Keratinocyte (primary cell): ENCODE results near the gene CHD1. TPM values are rescaled to one million over a fixed set of nuclear protein-coding genes. Genes with fewer than 3 reads are reported as not detected.

ENCODE experiments used
- DNase-seq: peaks from one replicate; pipeline ENCODE4 v3.0.0-alpha.2; 2011; ENCODE audit warnings: low read depth, missing footprints, low spot score
- FAIRE-seq: peaks from 2 replicates; lab custom pipeline; 2011; peaks lifted over from hg19 to GRCh38; lab: Jason Lieb, UNC
- H2AFZ ChIP-seq: 2 replicates; pipeline ENCODE4 v1.6.0; 2012; ENCODE audit warnings: low read length, control low read depth, inconsistent platforms; ENCODE audit not compliant: control insufficient read depth
- H3K27ac ChIP-seq: 2 replicates; pipeline ENCODE4 v1.5.1; 2011; ENCODE audit warnings: low read length; ENCODE audit not compliant: control insufficient read depth, insufficient read depth
- H3K27me3 ChIP-seq: 3 replicates; pipeline ENCODE4 v1.6.0; 2011; ENCODE audit warnings: low read length; ENCODE audit not compliant: control insufficient read depth, insufficient read depth; ENCODE audit errors: extremely low read depth
- H3K36me3 ChIP-seq, 2 experiments: 2 replicates in 1 of 2; 3 replicates in 1 of 2; pipeline ENCODE4 v1.5.1; 2011; ENCODE audit warnings: low read length in 2 of 2, mild to moderate bottlenecking in 1 of 2; ENCODE audit not compliant: control insufficient read depth in 2 of 2, insufficient read depth in 2 of 2; ENCODE audit errors: extremely low read depth in 1 of 2
- H3K4me1 ChIP-seq: 3 replicates; pipeline ENCODE4 v1.5.1; 2011; ENCODE audit warnings: low read length; ENCODE audit not compliant: control insufficient read depth, insufficient read depth; ENCODE audit errors: extremely low read depth
- H3K4me2 ChIP-seq: 3 replicates; pipeline ENCODE4 v1.6.0; 2011; ENCODE audit warnings: low read depth, low read length; ENCODE audit not compliant: control insufficient read depth, insufficient read depth; ENCODE audit errors: extremely low read depth
- H3K4me3 ChIP-seq, 3 experiments: fragments of 200-600 bp in 1 of 3; sonication (generic) in 1 of 3; 2 replicates in 2 of 3; 3 replicates in 1 of 3; pipeline ENCODE4 v1.5.1; 2011 to 2016; ENCODE audit warnings: low read length in 3 of 3, mild to moderate bottlenecking in 3 of 3, control low read depth in 2 of 3, inconsistent platforms in 1 of 3, low read depth in 1 of 3, mixed read lengths in 1 of 3, mixed run types in 1 of 3, moderate library complexity in 1 of 3; ENCODE audit not compliant: control insufficient read depth in 2 of 3, insufficient read depth in 2 of 3; ENCODE audit errors: extremely low read depth in 1 of 3
- H3K79me2 ChIP-seq: 2 replicates; pipeline ENCODE4 v1.6.0; 2012; ENCODE audit warnings: low read length; ENCODE audit not compliant: control insufficient read depth, insufficient read depth
- H3K9ac ChIP-seq: 3 replicates; pipeline ENCODE4 v1.6.0; 2011; ENCODE audit warnings: low read length; ENCODE audit not compliant: control insufficient read depth, insufficient read depth; ENCODE audit errors: extremely low read depth
- H3K9me1 ChIP-seq: 3 replicates; pipeline ENCODE4 v1.6.0; 2011; ENCODE audit warnings: low read length; ENCODE audit not compliant: control insufficient read depth, insufficient read depth; ENCODE audit errors: extremely low read depth
- H3K9me3 ChIP-seq: 2 replicates; pipeline ENCODE4 v1.5.1; 2012; ENCODE audit warnings: low read depth, low read length; ENCODE audit not compliant: control insufficient read depth
- H4K20me1 ChIP-seq: 3 replicates; pipeline ENCODE4 v1.6.0; 2011; ENCODE audit warnings: low read length; ENCODE audit not compliant: control insufficient read depth, insufficient read depth; ENCODE audit errors: extremely low read depth
- CTCF ChIP-seq, 3 experiments: IDR thresholded peaks in 1 of 3; conservative IDR thresholded peaks in 1 of 3; optimal IDR thresholded peaks in 1 of 3; 2 replicates in 2 of 3; 3 replicates in 1 of 3; pipeline versions ENCODE3 to v1.5.1; 2011; ENCODE audit warnings: low read length in 3 of 3, mild to moderate bottlenecking in 3 of 3, moderate library complexity in 2 of 3, control low read depth in 1 of 3, inconsistent platforms in 1 of 3; ENCODE audit not compliant: insufficient read depth in 2 of 3; ENCODE audit errors: extremely low read depth in 1 of 3
- EZH2 ChIP-seq: IDR thresholded peaks from one replicate; pipeline ENCODE4 v1.6.1; 2012; ENCODE audit warnings: inconsistent platforms, mild to moderate bottlenecking, low read length, moderate library complexity
- dilution Hi-C: fragments of 300-500 bp; cut with MboI; formaldehyde crosslinking; loops from one replicate; pipeline ENCODE4 v1.7.0; 2020; ENCODE audit warnings: low sequenced_read_pairs; ENCODE audit not compliant: extremely low pct_ligation_motif_present
- polyA plus RNA-seq, 5 experiments: library from polyadenylated mRNA; depleted of rRNA in 3 of 5; stranded (reverse) in 3 of 5; stranded (forward) in 1 of 5; unstranded in 1 of 5; fragments of >200 nt; gene quantifications; 1 replicate in 1 of 5; 2 replicates in 3 of 5; 3 replicates in 1 of 5; pipeline versions ENCODE4 v1.2.1 to v1.2.3, GENCODE V29; 2011 to 2012; ENCODE audit warnings: missing spikeins in 2 of 5, low read depth in 1 of 5, low replicate concordance in 1 of 5

CHD1 gene
- polyA plus RNA-seq, 1 donor (not counting 4 experiments of a cell fraction or from before 2014, with no cell fraction given) = 26.5 TPM

DNA sequence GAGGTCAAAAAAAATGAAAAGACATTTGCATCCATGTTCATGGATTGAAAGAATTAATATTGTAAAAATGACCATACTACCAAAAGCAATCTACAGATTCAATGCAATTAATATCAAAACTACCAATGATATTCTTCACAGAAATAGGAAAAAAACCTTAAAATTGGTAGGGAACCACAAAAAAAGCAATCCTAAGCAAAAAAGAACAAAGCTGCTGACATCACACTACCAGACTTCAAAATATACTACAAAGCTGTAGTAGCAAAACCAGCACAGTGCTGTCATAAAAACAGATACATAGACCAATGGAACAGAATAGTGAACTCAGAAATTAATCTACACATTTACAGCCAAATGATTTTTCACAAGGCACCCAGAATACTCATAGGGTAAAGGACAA, 121.0 kb downstream of the CHD1 start:
- DNase-seq (no peak), FAIRE-seq (no peak)
- H3K27me3 ChIP-seq = no peaks in the 10 kb centered on the region
- H3K79me2 ChIP-seq = no peaks in the 10 kb centered on the region
- H3K4me1 ChIP-seq = peaks cover 2% of the 10 kb centered on the region
- H3K9ac ChIP-seq = no peak overlapping the region
- H3K27ac ChIP-seq = no peak overlapping the region
- no peaks in the 10 kb centered on the region for H3K36me3 ChIP-seq
- no peaks in the 10 kb centered on the region for H3K9me1 ChIP-seq
- dilution Hi-C loops = no loop called here
- H3K4me3 ChIP-seq = no peak overlapping the region
- H2AFZ ChIP-seq = no peak overlapping the region
- peaks cover 4% of the 10 kb centered on the region for H3K9me3 ChIP-seq
- TF ChIP-seq EZH2 = no peak
- TF ChIP-seq CTCF (optimal IDR thresholded peaks at IDR 0.05 in 1 of 3, IDR thresholded peaks at IDR 0.05 in 1 of 3, conservative IDR thresholded peaks at IDR 0.05 in 1 of 3; ENCODE audit: extremely low read depth in 1 of 3, insufficient read depth in 2 of 3, low read length in 3 of 3) = no peak
- H3K4me2 ChIP-seq = no peak overlapping the region
- no peaks in the 10 kb centered on the region for H4K20me1 ChIP-seq

DNA sequence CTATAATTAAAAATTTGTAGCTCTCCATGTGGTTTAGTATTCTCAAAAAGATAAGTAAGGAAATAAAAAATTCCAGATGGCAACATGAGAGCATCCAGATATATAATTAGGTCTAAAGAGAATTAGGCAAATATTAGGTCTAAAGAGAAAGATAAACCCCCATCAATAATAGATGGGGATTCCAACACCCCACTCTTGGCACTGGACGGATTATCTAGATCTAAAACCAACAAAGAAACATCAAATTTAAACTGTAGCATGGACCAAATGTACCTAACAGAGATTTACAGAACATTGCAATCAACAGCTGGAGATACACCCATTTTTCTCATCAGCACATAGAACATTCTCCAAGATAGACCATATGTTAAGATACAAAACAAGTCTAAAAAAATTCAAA, 123.7 kb downstream of the CHD1 start:
- Histone ChIP-seq H3K9me3 (peaks cover 4% of the 10 kb centered on the region), H3K4me2 (no peak overlapping the region), H3K9ac (no peak overlapping the region), H3K79me2 (no peaks in the 10 kb centered on the region), H4K20me1 (no peaks in the 10 kb centered on the region), H3K9me1 (no peaks in the 10 kb centered on the region), H3K4me3 (no peak overlapping the region), H3K36me3 (no peaks in the 10 kb centered on the region), H3K27me3 (no peaks in the 10 kb centered on the region), H3K4me1 (peaks cover 2% of the 10 kb centered on the region), H2AFZ (no peak overlapping the region), H3K27ac (no peak overlapping the region)
- no peak for FAIRE-seq
- dilution Hi-C loops = no loop called here
- TF ChIP-seq EZH2 (no peak), CTCF (optimal IDR thresholded peaks at IDR 0.05 in 1 of 3, IDR thresholded peaks at IDR 0.05 in 1 of 3, conservative IDR thresholded peaks at IDR 0.05 in 1 of 3; ENCODE audit: extremely low read depth in 1 of 3, insufficient read depth in 2 of 3, low read length in 3 of 3) (no peak)
- no peak for DNase-seq
